ENCODE results near the gene CAMK2G.

DNA sequence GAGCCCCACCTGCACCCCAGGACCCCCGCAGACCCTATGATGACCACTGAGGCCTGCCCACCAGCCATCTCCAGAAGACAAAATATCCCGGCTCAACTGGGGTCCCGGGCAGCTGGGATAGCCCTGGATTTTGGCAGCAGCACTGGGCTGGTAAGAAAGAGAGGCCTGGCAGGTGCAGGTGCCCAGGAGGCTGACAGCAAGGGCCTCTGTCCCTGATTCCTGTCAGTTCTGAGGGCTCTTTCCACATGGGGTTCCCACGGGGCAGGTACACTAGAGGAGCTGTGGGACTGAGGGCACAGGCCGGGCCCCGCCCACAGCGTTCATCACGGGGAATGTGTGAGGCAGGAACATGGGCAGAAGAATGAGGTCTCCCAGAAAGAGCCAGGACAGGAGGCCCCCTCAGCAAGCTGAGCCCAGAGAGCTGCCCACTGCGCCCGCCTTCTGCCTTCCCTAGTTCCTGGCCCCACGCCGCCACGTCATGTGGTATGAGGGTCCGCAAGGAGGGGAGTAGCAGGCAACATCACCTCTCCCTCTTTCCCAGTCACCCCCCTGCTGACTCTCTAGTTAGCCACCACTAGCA, 50.1 kb downstream of the CAMK2G start:
- TF ChIP-seq, protein P1, sequence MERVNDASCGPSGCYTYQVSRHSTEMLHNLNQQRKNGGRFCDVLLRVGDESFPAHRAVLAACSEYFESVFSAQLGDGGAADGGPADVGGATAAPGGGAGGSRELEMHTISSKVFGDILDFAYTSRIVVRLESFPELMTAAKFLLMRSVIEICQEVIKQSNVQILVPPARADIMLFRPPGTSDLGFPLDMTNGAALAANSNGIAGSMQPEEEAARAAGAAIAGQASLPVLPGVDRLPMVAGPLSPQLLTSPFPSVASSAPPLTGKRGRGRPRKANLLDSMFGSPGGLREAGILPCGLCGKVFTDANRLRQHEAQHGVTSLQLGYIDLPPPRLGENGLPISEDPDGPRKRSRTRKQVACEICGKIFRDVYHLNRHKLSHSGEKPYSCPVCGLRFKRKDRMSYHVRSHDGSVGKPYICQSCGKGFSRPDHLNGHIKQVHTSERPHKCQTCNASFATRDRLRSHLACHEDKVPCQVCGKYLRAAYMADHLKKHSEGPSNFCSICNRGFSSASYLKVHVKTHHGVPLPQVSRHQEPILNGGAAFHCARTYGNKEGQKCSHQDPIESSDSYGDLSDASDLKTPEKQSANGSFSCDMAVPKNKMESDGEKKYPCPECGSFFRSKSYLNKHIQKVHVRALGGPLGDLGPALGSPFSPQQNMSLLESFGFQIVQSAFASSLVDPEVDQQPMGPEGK (CRISPR knock-in tag; IDR thresholded peaks at IDR 0.05; ENCODE audit: borderline replicate concordance), result no peak
- no peak for TF ChIP-seq RARB (CRISPR knock-in tag; IDR thresholded peaks at IDR 0.05)
- no peak for TF ChIP-seq ZFP3 (CRISPR knock-in tag; IDR thresholded peaks at IDR 0.05)
- TF ChIP-seq PPARA (CRISPR knock-in tag; IDR thresholded peaks at IDR 0.05; ENCODE audit: borderline replicate concordance), result no peak
- TF ChIP-seq CREB5 (CRISPR knock-in tag; IDR thresholded peaks at IDR 0.05; ENCODE audit: low read depth), result no peak
- no peak for TF ChIP-seq SNAI2 (CRISPR knock-in tag; IDR thresholded peaks at IDR 0.05)
- TF ChIP-seq ZFP30 (CRISPR knock-in tag; IDR thresholded peaks at IDR 0.05), result no peak
- TF ChIP-seq, protein P2, sequence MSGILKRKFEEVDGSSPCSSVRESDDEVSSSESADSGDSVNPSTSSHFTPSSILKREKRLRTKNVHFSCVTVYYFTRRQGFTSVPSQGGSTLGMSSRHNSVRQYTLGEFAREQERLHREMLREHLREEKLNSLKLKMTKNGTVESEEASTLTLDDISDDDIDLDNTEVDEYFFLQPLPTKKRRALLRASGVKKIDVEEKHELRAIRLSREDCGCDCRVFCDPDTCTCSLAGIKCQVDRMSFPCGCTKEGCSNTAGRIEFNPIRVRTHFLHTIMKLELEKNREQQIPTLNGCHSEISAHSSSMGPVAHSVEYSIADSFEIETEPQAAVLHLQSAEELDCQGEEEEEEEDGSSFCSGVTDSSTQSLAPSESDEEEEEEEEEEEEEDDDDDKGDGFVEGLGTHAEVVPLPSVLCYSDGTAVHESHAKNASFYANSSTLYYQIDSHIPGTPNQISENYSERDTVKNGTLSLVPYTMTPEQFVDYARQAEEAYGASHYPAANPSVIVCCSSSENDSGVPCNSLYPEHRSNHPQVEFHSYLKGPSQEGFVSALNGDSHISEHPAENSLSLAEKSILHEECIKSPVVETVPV (CRISPR knock-in tag; IDR thresholded peaks at IDR 0.05), result no peak
- TF ChIP-seq CSDC2 (CRISPR knock-in tag; IDR thresholded peaks at IDR 0.05), result no peak
